Measurements from ENCODE around the gene DDX23.

- TF ChIP-seq CTCF (IDR thresholded peaks at IDR 0.05) (no peak), POLR2A (IDR thresholded peaks at IDR 0.05) (no peak)
Measured at GRCh38 chr12:48827026-48827425, 24.9 kb downstream of the DDX23 start.
